NCI-H1436 treated with DMSO at 0.1 percent for 48 hours (cell line): ENCODE results near the gene TBL3.

Experiments used
- DNase-seq: peaks from one replicate; lab custom pipeline; 2025; lab: John Stamatoyannopoulos, UW

Gene TBL3

GRCh38 chr16:2019518-2019920 lies 47.7 kb downstream of the TBL3 start, which contains the start of gene NPW:
Gene NPW (plus strand): TSS chr16:2019785.
- no peak for DNase-seq

DNA sequence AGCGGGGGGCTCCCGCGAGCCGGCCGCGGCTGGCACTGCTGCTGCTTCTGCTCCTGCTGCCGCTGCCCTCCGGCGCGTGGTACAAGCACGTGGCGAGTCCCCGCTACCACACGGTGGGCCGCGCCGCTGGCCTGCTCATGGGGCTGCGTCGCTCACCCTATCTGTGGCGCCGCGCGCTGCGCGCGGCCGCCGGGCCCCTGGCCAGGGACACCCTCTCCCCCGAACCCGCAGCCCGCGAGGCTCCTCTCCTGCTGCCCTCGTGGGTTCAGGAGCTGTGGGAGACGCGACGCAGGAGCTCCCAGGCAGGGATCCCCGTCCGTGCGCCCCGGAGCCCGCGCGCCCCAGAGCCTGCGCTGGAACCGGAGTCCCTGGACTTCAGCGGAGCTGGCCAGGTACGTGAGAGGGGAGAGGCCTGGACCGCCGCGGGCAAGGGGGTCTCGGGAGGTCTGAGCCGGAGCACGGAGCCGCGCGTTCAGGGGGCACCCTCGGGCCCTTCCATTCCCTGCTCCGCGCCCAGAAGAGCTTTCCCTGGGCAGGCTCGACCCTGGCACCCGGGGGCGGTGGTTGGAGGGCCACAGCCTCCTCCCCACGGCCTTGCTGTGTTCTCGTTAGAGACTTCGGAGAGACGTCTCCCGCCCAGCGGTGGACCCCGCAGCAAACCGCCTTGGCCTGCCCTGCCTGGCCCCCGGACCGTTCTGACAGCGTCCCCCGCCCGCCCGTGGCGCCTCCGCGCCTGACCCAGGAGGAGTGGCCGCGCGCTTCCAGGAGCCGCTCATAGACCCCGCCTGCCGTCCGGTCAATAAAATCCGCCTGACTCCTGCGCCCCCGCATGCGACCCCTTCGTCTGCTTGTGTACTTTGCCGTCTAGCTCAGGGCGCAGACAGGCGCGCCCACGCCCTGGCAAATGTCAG lies 48.3 kb downstream of the TBL3 start:
- no peak for DNase-seq

- DNase-seq = no peak
Measured at GRCh38 chr16:2022723-2023091, 50.9 kb downstream of the TBL3 start.

GRCh38 chr16:2023092-2024031 lies 51.5 kb downstream of the TBL3 start:
- no peak for DNase-seq

- no peak for DNase-seq
Measured at GRCh38 chr16:2024032-2024420, 52.2 kb downstream of the TBL3 start.

- no peak for DNase-seq
Measured at GRCh38 chr16:2025251-2025650, 53.4 kb downstream of the TBL3 start.

DNA sequence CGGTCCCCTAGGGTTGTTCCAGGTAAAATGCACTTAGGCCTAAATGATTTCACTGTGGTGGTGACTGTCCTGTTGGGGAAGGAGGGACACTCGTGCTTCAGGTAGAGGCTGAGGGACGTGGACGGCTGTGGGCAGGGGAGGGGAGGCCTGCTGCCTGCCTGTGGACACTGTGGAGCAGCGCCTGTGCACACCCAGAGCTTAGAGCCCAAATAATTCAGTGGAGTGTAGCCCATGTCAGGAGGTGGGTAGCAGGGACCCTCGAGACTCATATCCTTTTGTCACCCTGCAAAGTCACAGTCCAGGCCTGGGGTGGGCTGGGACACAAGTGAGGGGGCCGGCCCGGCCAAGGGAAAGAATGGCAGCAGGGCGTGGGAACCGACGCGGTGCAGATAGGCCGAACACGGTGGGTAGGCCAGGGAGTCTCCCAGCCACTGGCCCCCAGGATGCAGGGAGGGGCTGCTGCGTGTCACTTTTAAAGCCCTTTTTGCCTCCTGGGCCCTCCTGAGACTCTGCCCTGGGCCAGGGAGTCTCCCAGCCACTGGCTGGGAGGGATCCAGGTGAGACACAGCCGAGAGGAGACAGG lies 54.1 kb downstream of the TBL3 start:
- DNase-seq = no peak

GRCh38 chr16:2026461-2027023 lies 54.7 kb downstream of the TBL3 start, which contains the start of gene NHERF2:
Gene NHERF2 (plus strand): TSS chr16:2026902. CDS start chr16:2027006, 104 bp downstream.
- no peak for DNase-seq

DNA sequence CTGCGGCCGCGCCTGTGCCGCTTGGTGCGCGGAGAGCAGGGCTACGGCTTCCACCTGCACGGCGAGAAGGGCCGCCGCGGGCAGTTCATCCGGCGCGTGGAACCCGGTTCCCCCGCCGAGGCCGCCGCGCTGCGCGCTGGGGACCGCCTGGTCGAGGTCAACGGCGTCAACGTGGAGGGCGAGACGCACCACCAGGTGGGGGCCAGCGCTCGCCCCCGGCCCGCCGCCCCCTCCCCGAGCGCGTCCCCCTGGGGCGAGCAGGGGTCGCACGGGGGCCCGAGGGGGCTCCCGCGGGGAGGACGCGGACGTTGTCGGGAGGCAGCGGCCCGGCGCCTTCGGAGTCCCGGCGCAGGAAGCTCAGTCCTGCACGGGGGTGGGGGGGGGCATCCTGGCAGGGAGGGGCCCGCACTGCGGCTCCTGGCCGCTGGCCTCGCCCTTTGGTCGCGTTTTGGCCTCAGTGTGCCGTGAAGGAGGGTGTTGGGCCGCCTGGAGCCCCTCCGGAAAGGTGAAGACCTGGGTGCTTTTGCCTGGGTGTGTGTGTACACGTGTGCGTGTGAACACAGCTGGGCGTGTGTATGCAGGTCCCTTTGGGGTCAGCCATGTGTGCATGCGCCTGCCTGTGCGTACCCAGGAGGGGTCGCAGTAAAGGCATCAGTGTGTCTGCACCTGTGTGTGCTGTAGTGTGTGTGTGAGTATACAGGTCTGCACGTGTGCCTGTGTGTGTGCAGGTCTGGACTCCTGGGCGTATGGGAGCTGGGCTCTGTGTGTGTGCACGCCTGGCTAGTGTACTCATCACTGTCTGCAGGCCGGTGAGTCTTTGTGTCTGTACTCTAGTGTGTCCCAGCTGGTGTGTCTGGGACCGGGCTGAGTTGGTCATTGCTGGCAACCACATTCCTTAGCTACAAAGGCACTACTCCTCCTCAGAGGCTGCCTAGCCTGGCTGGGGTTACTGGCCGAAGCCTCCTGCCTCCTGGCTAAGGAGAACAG lies 55.5 kb downstream of the TBL3 start:
- no peak for DNase-seq

GRCh38 chr16:2028146-2028545 lies 56.3 kb downstream of the TBL3 start:
- DNase-seq = no peak

- no peak for DNase-seq
Measured at GRCh38 chr16:2028620-2029220, 56.9 kb downstream of the TBL3 start.

DNA sequence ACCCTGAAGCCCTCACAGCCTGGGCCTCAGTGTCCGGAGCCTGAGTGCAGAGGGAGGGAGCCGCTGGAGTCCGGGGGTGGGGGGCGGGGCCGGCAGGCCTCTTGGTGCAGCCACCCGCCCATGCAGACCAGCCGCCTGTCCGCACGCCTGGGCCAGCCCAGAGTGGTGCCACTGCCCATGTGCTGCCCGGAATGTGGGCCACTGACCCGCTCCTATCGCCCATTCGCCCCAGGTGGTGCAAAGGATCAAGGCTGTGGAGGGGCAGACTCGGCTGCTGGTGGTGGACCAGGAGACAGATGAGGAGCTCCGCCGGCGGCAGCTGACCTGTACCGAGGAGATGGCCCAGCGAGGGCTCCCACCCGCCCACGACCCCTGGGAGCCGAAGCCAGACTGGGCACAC lies 57.5 kb downstream of the TBL3 start:
- no peak for DNase-seq

DNA sequence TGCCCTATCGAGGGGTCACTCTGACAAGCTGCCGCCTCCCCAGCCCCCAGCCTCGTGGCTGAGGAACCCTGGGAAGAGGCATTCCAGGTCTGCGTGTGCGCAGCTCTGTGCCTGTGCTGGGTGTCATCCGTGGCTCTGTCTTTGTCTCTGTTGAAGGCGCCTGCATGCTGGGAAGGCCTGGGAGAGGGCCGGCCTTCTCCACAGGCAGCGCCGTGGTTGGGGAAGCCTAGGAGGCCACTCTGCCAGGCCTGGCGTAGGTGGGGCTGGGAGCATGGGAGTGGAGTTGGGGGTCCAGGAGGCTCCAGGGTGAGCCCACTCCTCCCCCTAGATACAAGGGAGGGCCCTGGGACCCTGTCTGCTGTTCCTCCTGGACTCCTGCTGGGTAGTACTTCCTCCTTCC lies 58.2 kb downstream of the TBL3 start:
- DNase-seq = no peak

GRCh38 chr16:2031081-2031577 lies 59.3 kb downstream of the TBL3 start:
- no peak for DNase-seq
